Activated CD4-positive, alpha-beta T cell treated with anti-CD3 and anti-CD28 coated beads, Interleukin-2, amount 10 ng/mL, durations not matched to agents 24 days and 14 days (primary cell): Measurements from ENCODE around the gene FTH1. TPM values are rescaled to one million over a fixed set of nuclear protein-coding genes. Genes with fewer than 3 reads are reported as not detected.

Experiments
- DNase-seq: peaks from one replicate; pipeline ENCODE4 v3.0.0; 2022
- H3K27ac Mint-ChIP-seq: one replicate; pipeline ENCODE4 v1.8.0; 2022; ENCODE audit warnings: mild to moderate bottlenecking, mixed read lengths
- H3K27me3 Mint-ChIP-seq: one replicate; pipeline ENCODE4 v1.8.0; 2022; ENCODE audit warnings: mixed read lengths
- H3K36me3 Mint-ChIP-seq: one replicate; pipeline ENCODE4 v1.8.0; 2022; ENCODE audit warnings: low read depth, mild to moderate bottlenecking, mixed read lengths
- H3K4me1 Mint-ChIP-seq: one replicate; pipeline ENCODE4 v1.8.0; 2021; ENCODE audit warnings: mixed read lengths
- H3K4me3 Mint-ChIP-seq: one replicate; pipeline ENCODE4 v1.8.0; 2022; ENCODE audit warnings: mild to moderate bottlenecking, moderate library complexity, mixed read lengths
- H3K9me3 Mint-ChIP-seq: one replicate; pipeline ENCODE4 v1.8.0; 2021; ENCODE audit warnings: mixed read lengths
- intact Hi-C: fragments of 100-400 bp; cut with micrococcal nuclease; formaldehyde crosslinking; loops from one replicate; pipeline ENCODE4 v1.15.1; 2023
- total RNA-seq: library from RNA; stranded (reverse); gene quantifications from 2 replicates; pipeline ENCODE4 v1.2.3, GENCODE V29; 2022

The FTH1 gene
- total RNA-seq, 1 donor from 2014 or later: 500 TPM

GRCh38 chr11:61916737-61917333 is 50.6 kb downstream of the FTH1 start:
- intact Hi-C loops: no loop called here

DNA sequence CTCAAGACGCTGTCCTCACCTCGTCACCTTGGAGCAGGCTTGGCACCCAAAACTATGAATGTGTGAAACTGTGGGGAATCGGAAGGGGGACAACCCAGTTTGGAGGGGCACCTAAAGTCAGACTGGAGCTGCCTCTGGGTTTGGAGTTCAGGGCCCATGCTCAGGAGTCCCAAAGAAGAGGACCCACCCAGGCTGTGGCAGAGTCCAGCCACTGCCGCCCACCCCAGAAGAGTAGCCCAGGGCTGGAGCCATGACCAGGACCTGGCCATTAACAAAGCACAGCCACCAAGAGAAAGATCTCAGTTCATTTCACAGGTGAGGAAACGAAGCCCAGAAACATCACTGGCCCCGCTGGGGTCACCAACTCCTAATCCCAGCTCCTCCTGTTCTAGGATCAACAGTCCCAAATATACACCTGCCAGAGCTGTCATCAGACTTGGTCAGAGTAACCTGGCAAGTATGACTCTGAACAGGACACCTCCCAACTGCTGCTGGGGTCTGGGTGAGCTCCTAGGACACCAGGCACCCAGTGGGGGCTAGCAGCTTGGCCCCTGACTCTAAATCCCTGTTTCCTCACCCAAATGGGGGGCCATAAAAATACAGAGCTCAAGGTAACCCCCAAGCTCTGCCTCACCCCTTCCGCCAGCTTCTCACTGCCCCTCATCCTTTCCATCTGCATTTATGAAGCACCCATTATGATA is 52.8 kb downstream of the FTH1 start:
- Mint-ChIP-seq H3K27me3 (peaks cover 47% of the 10 kb centered on the region), H3K36me3 (no peaks in the 10 kb centered on the region), H3K4me3 (no peak overlapping the region), H3K4me1 (peaks cover 10% of the 10 kb centered on the region), H3K9me3 (no peaks in the 10 kb centered on the region), H3K27ac (no peak overlapping the region)
- intact Hi-C loops: no loop called here
- DNase-seq: no peak

More at GRCh38 chr11:61916737-61917333, 50.6 kb downstream of the FTH1 start:
- Mint-ChIP-seq H3K9me3 (no peaks in the 10 kb centered on the region), H3K27ac (no peak overlapping the region), H3K4me3 (peak overlapping the region; percentile 51), H3K4me1 (peaks cover 10% of the 10 kb centered on the region), H3K27me3 (peaks cover 58% of the 10 kb centered on the region), H3K36me3 (no peaks in the 10 kb centered on the region)
- DNase-seq: no peak

Other genes with a start within 250 kb of the FTH1 start
- gene MYRF, start 215.0 kb downstream of the FTH1 start, total RNA-seq: 1.1 and 1.2 TPM in 2 replicates
- 179 and 187 TPM in 2 replicates for gene TMEM258, start 175.0 kb downstream of the FTH1 start, total RNA-seq
- gene FEN1, start 174.7 kb downstream of the FTH1 start, total RNA-seq: 144 and 152 TPM in 2 replicates
- 92.5 and 94.7 TPM in 2 replicates for gene FADS1, start 150.6 kb downstream of the FTH1 start, total RNA-seq
- 278 and 283 TPM in 2 replicates for gene FADS2, start 139.3 kb downstream of the FTH1 start, total RNA-seq
- 13.5 and 15.6 TPM in 2 replicates for gene FADS3, start 76.1 kb downstream of the FTH1 start, total RNA-seq
- gene RAB3IL1, start 50.1 kb downstream of the FTH1 start, total RNA-seq: 0.12 and 0.26 TPM in 2 replicates
- gene BEST1, start 17.3 kb downstream of the FTH1 start, total RNA-seq: 0.07 TPM in 1 of 2 replicates, not detected in the other
- 95.0 and 102 TPM in 2 replicates for gene INCENP, start 156.4 kb upstream of the FTH1 start, total RNA-seq
- gene SCGB1D1, start 222.6 kb upstream of the FTH1 start, total RNA-seq: not detected in 2 replicates
- gene SCGB2A1, start 241.0 kb upstream of the FTH1 start, total RNA-seq: not detected in 2 replicates